ENCODE measurements around the gene EHF.

Gene EHF

GRCh38 chr11:34632105-34632791 is 11.4 kb downstream of the EHF start:
- no peak overlapping the region for H2BK12ac ChIP-seq (ENCODE audit: low read length)
- no CpG with 5 or more reads among the region's 7 CpGs for WGBS, 2 donors (ENCODE audit: extremely low coverage in 2 of 2, insufficient read length in 2 of 2, insufficient replicate concordance in 1 of 2)
- H3K79me1 ChIP-seq (ENCODE audit: low read depth, low read length) = no peaks in the 10 kb centered on the region
- no peak overlapping the region for H3K4ac ChIP-seq (ENCODE audit: low read length)
- no peak overlapping the region for H4K91ac ChIP-seq (ENCODE audit: low read depth, low read length, poor library complexity)
- H3K27me3 ChIP-seq (ENCODE audit: control insufficient read depth in 3 of 3, insufficient read depth in 3 of 3, low read depth in 1 of 3, low read length in 3 of 3) = no peaks in the 10 kb centered on the region
- H3K4me1 ChIP-seq (ENCODE audit: control insufficient read depth in 2 of 2, insufficient read depth in 1 of 2, low read depth in 1 of 2, low read length in 2 of 2) = peaks cover 7 to 8% of the 10 kb centered on the region in 2 donors
- no peak overlapping the region for H2BK5ac ChIP-seq (ENCODE audit: low read length)
- H3K23ac ChIP-seq (ENCODE audit: low read depth, low read length, poor library complexity) = no peak overlapping the region
- H3K9ac ChIP-seq (ENCODE audit: low read depth, low read length, poor library complexity) = no peak overlapping the region
- peak overlapping the region; percentile 64 for H2AFZ ChIP-seq (ENCODE audit: low read length)
- no peak overlapping the region for H2AK5ac ChIP-seq (ENCODE audit: low read depth, low read length)
- no peak overlapping the region for H3K27ac ChIP-seq (replicated peaks; ENCODE audit: low read length)
- no peak overlapping the region for H3K4me2 ChIP-seq (ENCODE audit: insufficient read depth, low read length, poor library complexity, severe bottlenecking)
- H2BK15ac ChIP-seq (ENCODE audit: low read length) = no peak overlapping the region
- H2BK120ac ChIP-seq (ENCODE audit: low read depth, low read length) = no peak overlapping the region
- H3K18ac ChIP-seq (ENCODE audit: low read length) = no peak overlapping the region
- no peaks in the 10 kb centered on the region for H3K36me3 ChIP-seq (replicated peaks in 1 of 2; ENCODE audit: control insufficient read depth in 2 of 2, insufficient read depth in 2 of 2, low read length in 2 of 2)
- no peak overlapping the region for H4K8ac ChIP-seq (ENCODE audit: low read depth, low read length)
- H3K9me3 ChIP-seq (replicated peaks in 1 of 2; ENCODE audit: control insufficient read depth in 2 of 2, insufficient read depth in 1 of 2, low read depth in 1 of 2, low read length in 2 of 2) = no peaks in the 10 kb centered on the region
- no peak overlapping the region for H3K4me3 ChIP-seq (ENCODE audit: low read length in 2 of 2)
- DNase-seq (ENCODE audit: low spot score) = peak; percentile 21
- no peak overlapping the region for H3K14ac ChIP-seq (ENCODE audit: low read length)

- Histone ChIP-seq H2BK15ac (ENCODE audit: low read length) (no peak overlapping the region), H3K18ac (ENCODE audit: low read length) (no peak overlapping the region), H3K4ac (ENCODE audit: low read length) (no peak overlapping the region), H3K14ac (ENCODE audit: low read length) (no peak overlapping the region), H2AK5ac (ENCODE audit: low read depth, low read length) (no peak overlapping the region), H3K4me1 (ENCODE audit: control insufficient read depth in 2 of 2, insufficient read depth in 1 of 2, low read depth in 1 of 2, low read length in 2 of 2) (peaks cover 7 to 8% of the 10 kb centered on the region in 2 donors), H3K36me3 (replicated peaks in 1 of 2; ENCODE audit: control insufficient read depth in 2 of 2, insufficient read depth in 2 of 2, low read length in 2 of 2) (no peaks in the 10 kb centered on the region), H4K8ac (ENCODE audit: low read depth, low read length) (no peak overlapping the region), H3K27me3 (ENCODE audit: control insufficient read depth in 3 of 3, insufficient read depth in 3 of 3, low read depth in 1 of 3, low read length in 3 of 3) (no peaks in the 10 kb centered on the region), H3K27ac (replicated peaks; ENCODE audit: low read length) (no peak overlapping the region), H4K91ac (ENCODE audit: low read depth, low read length, poor library complexity) (no peak overlapping the region), H3K23ac (ENCODE audit: low read depth, low read length, poor library complexity) (no peak overlapping the region), H3K4me3 (ENCODE audit: low read length in 2 of 2) (no peak overlapping the region), H3K9ac (ENCODE audit: low read depth, low read length, poor library complexity) (no peak overlapping the region), H2BK5ac (ENCODE audit: low read length) (no peak overlapping the region), H2AFZ (ENCODE audit: low read length) (no peak overlapping the region), H2BK12ac (ENCODE audit: low read length) (no peak overlapping the region), H3K79me1 (ENCODE audit: low read depth, low read length) (no peaks in the 10 kb centered on the region), H2BK120ac (ENCODE audit: low read depth, low read length) (no peak overlapping the region), H3K4me2 (ENCODE audit: insufficient read depth, low read length, poor library complexity, severe bottlenecking) (no peak overlapping the region), H3K9me3 (replicated peaks in 1 of 2; ENCODE audit: control insufficient read depth in 2 of 2, insufficient read depth in 1 of 2, low read depth in 1 of 2, low read length in 2 of 2) (no peaks in the 10 kb centered on the region)
- no peak for DNase-seq (ENCODE audit: low spot score)
Observed at GRCh38 chr11:34633640-34633989, 12.7 kb downstream of the EHF start.

GRCh38 chr11:34633990-34634693 is 13.2 kb downstream of the EHF start:
- Histone ChIP-seq H2AFZ (ENCODE audit: low read length) (no peak overlapping the region), H3K9ac (ENCODE audit: low read depth, low read length, poor library complexity) (no peak overlapping the region), H3K18ac (ENCODE audit: low read length) (no peak overlapping the region), H4K91ac (ENCODE audit: low read depth, low read length, poor library complexity) (no peak overlapping the region), H3K4ac (ENCODE audit: low read length) (no peak overlapping the region), H3K23ac (ENCODE audit: low read depth, low read length, poor library complexity) (no peak overlapping the region), H2BK120ac (ENCODE audit: low read depth, low read length) (no peak overlapping the region), H3K27ac (replicated peaks; ENCODE audit: low read length) (no peak overlapping the region), H2BK5ac (ENCODE audit: low read length) (no peak overlapping the region), H3K9me3 (replicated peaks in 1 of 2; ENCODE audit: control insufficient read depth in 2 of 2, insufficient read depth in 1 of 2, low read depth in 1 of 2, low read length in 2 of 2) (no peaks in the 10 kb centered on the region), H3K4me1 (ENCODE audit: control insufficient read depth in 2 of 2, insufficient read depth in 1 of 2, low read depth in 1 of 2, low read length in 2 of 2) (peaks cover 7 to 8% of the 10 kb centered on the region in 2 donors), H3K27me3 (ENCODE audit: control insufficient read depth in 3 of 3, insufficient read depth in 3 of 3, low read depth in 1 of 3, low read length in 3 of 3) (no peaks in the 10 kb centered on the region), H3K79me1 (ENCODE audit: low read depth, low read length) (no peaks in the 10 kb centered on the region), H3K4me2 (ENCODE audit: insufficient read depth, low read length, poor library complexity, severe bottlenecking) (no peak overlapping the region), H4K8ac (ENCODE audit: low read depth, low read length) (no peak overlapping the region), H2AK5ac (ENCODE audit: low read depth, low read length) (no peak overlapping the region), H3K4me3 (ENCODE audit: low read length in 2 of 2) (no peak overlapping the region), H2BK12ac (ENCODE audit: low read length) (no peak overlapping the region), H2BK15ac (ENCODE audit: low read length) (no peak overlapping the region), H3K36me3 (replicated peaks in 1 of 2; ENCODE audit: control insufficient read depth in 2 of 2, insufficient read depth in 2 of 2, low read length in 2 of 2) (no peaks in the 10 kb centered on the region), H3K14ac (ENCODE audit: low read length) (no peak overlapping the region)
- no CpG with 5 or more reads among the region's 5 CpGs for WGBS, 2 donors (ENCODE audit: extremely low coverage in 2 of 2, insufficient read length in 2 of 2, insufficient replicate concordance in 1 of 2)
- no peak for DNase-seq (ENCODE audit: low spot score)

- no CpG with 5 or more reads among the region's 2 CpGs for WGBS, 2 donors (ENCODE audit: extremely low coverage in 2 of 2, insufficient read length in 2 of 2, insufficient replicate concordance in 1 of 2)
- H3K4ac ChIP-seq (ENCODE audit: low read length) = no peak overlapping the region
- H2AK5ac ChIP-seq (ENCODE audit: low read depth, low read length) = no peak overlapping the region
- no peaks in the 10 kb centered on the region for H3K9me3 ChIP-seq (replicated peaks in 1 of 2; ENCODE audit: control insufficient read depth in 2 of 2, insufficient read depth in 1 of 2, low read depth in 1 of 2, low read length in 2 of 2)
- no peak overlapping the region for H3K9ac ChIP-seq (ENCODE audit: low read depth, low read length, poor library complexity)
- H2AFZ ChIP-seq (ENCODE audit: low read length) = no peak overlapping the region
- H3K18ac ChIP-seq (ENCODE audit: low read length) = no peak overlapping the region
- H4K8ac ChIP-seq (ENCODE audit: low read depth, low read length) = no peak overlapping the region
- H3K4me2 ChIP-seq (ENCODE audit: insufficient read depth, low read length, poor library complexity, severe bottlenecking) = no peak overlapping the region
- H3K27me3 ChIP-seq (ENCODE audit: control insufficient read depth in 3 of 3, insufficient read depth in 3 of 3, low read depth in 1 of 3, low read length in 3 of 3) = no peaks in the 10 kb centered on the region
- H2BK120ac ChIP-seq (ENCODE audit: low read depth, low read length) = no peak overlapping the region
- H3K4me1 ChIP-seq (ENCODE audit: control insufficient read depth in 2 of 2, insufficient read depth in 1 of 2, low read depth in 1 of 2, low read length in 2 of 2) = peaks cover 7 to 8% of the 10 kb centered on the region in 2 donors
- no peak overlapping the region for H3K14ac ChIP-seq (ENCODE audit: low read length)
- H3K27ac ChIP-seq (replicated peaks; ENCODE audit: low read length) = no peak overlapping the region
- DNase-seq (ENCODE audit: low spot score) = no peak
- H2BK15ac ChIP-seq (ENCODE audit: low read length) = no peak overlapping the region
- H4K91ac ChIP-seq (ENCODE audit: low read depth, low read length, poor library complexity) = no peak overlapping the region
- no peaks in the 10 kb centered on the region for H3K36me3 ChIP-seq (replicated peaks in 1 of 2; ENCODE audit: control insufficient read depth in 2 of 2, insufficient read depth in 2 of 2, low read length in 2 of 2)
- H3K79me1 ChIP-seq (ENCODE audit: low read depth, low read length) = no peaks in the 10 kb centered on the region
- no peak overlapping the region for H2BK12ac ChIP-seq (ENCODE audit: low read length)
- H2BK5ac ChIP-seq (ENCODE audit: low read length) = no peak overlapping the region
- no peak overlapping the region for H3K4me3 ChIP-seq (ENCODE audit: low read length in 2 of 2)
- H3K23ac ChIP-seq (ENCODE audit: low read depth, low read length, poor library complexity) = no peak overlapping the region
Observed at GRCh38 chr11:34634694-34635062, 13.8 kb downstream of the EHF start.
